ELF-1 (cell line): ENCODE measurements around the gene RPA3.
A peak's percentile ranks its signal among the peaks of the same experiment; 100 is the strongest.

ENCODE experiments used
- DNase-seq: peaks from one replicate; pipeline ENCODE4 v3.0.0-alpha.2; 2016; ENCODE audit warnings: low read depth, low spot score

RPA3 gene

DNA sequence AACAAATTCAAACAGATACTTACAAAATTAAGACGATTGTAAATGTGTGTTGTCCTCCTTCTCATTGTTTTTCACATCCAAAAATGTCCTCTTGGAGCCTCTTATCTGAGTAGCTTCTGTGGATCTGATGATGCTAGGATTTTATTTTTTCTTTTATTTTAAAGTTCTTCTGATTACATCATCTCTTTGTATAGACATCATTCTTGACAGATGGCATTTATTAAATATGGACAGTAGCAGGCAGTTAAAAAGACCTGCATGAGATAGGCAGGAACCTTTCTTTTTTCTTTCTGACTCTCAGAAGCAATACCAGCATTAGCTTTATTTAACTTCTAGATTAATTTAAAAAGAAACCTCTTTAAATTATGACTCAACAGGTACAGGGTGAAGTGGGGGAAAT is at the start of gene RPA3:
TSS of gene RPA3 (minus strand) at position 116 of the 400 bp plus-strand sequence. CDS start 78,189 bp downstream, outside the sequence.
- no peak for DNase-seq

DNA sequence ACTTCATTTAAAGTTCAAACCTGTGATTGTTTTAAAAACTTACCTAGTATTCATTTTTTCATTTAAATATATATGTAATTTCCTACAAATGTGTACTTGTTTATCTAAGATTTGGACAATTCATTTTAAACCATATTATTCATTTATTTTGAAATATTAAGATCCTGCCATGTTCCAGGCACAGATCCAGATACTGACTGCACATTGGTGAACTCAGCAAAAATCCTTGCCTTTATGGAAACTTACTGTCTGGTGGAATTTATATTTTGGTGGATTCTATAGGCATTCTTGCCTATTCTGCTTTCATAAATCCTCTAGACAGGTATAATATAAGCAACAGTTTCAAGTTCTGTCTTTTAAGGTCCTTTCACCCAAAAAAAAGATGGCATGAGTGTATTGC is 48.3 kb upstream of the RPA3 start:
- no peak for DNase-seq

DNA sequence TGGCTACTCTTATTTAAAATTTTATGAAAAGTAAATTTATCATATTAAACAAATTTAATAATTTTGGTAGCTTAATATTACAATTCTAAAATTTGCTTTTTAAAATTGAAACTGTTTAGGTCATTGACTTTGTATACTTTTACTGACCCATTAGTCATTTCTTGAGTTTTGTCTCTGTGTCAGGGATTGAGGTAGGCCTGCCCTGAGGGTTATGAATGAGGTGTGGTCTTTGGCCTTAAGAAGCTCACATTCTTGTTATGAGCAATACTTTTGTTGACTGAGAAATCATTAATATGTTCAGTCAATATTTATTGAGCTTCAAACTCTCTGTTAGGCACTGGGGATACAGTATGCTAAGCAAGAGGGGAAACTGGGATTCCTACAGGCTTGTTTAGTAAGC is 47.0 kb upstream of the RPA3 start:
- no peak for DNase-seq

DNA sequence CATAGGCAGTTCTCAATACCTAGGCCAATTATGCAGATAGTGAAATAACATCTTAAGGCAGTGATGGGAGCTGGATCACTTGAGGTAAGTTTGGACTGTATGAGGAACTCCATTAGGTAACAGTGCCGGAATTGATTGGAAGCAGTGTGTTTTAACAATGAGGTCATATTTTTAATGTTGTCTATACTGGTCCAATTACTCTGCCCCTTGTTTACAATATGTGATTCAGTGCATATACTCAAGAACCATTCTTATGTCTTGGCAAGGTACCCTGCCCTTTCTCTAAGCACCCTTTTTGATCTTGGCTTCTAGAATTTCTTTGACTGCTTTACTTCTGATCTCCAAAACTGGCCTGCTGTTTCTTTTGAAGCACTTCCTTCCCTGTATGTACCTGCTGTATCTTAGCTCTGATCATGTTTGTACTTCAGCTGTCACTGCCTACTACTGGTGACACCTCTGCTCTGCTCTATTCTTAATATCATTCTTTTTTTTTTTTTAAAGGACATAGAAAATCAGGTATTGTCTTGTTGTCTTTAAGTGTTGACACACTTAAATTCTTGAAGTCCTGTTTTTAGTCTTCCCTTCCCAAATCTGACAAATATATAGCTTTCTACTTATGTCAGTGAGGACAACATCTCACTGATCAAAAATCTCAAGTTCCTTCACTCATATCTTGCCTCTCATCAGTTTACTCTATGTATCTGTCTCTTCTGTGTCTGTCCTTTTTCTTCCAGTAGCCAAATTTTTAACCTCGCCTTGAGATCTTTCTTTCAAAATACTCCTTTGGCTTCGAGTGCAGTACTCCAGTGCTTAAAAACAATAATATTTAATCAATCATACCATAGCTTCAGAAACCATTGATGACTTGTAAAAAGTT is 46.4 kb upstream of the RPA3 start:
- no peak for DNase-seq

GRCh38 chr7:7761974-7762779 is 43.8 kb upstream of the RPA3 start:
- DNase-seq, result peak; percentile 10

- DNase-seq, result no peak
Measured at GRCh38 chr7:7761340-7761973, 43.0 kb upstream of the RPA3 start.

- DNase-seq, result peak; percentile 45
Measured at GRCh38 chr7:7757576-7757975, 39.2 kb upstream of the RPA3 start.

DNA sequence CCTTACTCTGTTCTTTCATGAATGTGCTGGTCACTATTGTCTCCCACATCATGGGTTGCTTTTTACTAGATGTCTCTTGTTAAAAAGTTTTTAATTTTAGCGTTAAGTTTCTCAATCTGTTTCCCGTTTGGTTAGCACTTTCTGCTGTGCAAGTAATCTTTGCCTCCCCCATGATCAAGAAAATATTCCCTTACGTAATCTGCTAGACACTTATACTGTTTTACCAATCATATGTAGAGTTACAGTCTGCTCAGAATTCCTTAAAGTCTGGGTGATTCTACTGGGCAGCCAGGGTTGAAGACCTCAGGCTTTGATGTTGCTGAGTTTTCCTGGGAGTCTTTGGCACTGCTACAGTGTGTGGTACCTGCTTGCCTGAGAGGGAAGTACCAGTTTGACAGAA is 38.2 kb upstream of the RPA3 start:
- DNase-seq, result no peak

- no peak for DNase-seq
Measured at GRCh38 chr7:7751243-7752092, 33.1 kb upstream of the RPA3 start.

DNA sequence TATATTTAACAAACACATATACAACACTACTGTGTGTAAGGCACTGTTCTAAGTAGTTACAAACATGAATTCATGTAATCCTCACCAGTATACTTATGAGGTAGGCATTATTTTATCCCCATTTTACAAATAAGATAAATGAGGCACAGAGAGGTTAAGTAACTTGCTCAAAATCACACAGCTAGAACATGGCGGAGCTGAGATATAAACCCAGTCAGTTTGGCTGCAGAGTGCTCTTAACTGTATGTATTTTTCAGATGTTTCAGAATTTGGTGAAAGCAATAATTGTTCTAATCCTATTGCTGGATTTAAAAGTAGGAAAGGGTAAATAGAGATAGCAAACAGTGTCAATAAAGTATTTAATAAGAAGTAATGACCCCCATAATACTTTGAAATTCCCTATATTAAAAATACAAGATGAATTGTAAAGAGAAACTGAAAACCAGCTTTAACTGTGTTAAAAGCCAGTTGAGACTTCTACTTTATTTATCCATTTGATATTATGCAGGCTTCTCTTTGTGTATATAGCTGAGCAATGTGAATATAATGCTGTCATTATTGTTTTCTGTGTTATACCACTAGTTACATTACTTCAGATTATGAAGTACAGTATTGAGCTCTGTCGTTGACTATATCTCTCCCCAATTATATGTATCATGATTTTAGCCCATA is 32.3 kb upstream of the RPA3 start:
- DNase-seq, result no peak

DNA sequence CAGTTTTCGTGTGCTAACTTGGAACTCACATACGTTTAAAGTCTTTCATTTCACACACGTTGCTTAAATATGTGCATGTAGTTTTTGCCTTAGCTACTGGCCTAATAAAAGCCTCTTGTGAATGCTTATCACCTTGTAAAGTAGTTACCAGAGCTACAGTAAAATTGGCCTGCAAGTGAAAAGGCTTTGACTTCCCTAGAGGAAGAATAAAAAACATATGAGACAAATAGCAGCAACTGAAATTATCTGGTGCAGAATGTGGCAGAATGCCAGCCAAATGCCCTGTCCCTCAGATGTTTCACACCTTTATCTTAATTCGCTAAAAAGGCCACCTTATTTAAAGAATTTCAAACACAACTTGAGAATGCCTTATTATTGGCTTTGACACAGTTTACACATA is 28.1 kb upstream of the RPA3 start:
- DNase-seq, result no peak

DNA sequence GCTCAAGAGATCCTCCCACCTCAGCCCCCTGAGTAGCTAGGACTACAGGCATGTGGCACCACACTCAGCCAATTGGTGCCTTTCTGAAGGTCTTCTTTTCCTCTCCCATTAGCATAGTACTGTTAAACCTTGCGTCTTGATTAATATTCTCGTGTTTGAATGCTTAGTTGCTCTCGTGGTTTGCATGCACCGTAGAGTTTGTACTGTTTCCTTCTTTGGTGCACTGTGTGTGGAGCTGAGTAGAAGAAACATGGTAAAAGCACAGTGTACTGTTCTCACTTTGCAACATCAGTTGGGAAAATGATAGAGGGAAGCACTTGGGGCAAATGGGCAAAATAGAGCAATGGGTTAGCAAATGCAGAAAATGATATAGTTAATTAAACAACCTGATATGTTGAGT is 27.6 kb upstream of the RPA3 start:
- no peak for DNase-seq

- DNase-seq, result no peak
Measured at GRCh38 chr7:7745258-7745657, 26.9 kb upstream of the RPA3 start.

GRCh38 chr7:7742223-7742622 is 23.8 kb upstream of the RPA3 start:
- DNase-seq, result peak; percentile 11

DNA sequence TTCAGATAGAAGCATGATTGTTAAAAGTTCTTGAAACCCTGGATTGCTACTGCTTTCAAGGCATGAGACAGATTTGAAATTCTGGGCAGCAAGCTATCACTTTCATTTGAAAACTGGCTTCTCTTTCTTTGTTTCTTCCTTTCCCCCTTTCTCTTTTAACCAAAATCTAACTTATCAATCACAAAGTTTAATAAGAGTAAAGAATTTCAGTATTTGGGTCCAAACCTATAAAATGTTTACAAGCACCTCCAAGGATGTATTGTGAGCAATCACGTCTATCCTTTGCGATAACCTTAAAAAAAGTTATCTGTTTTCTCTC is 21.6 kb upstream of the RPA3 start:
- DNase-seq, result no peak

- DNase-seq, result no peak
Measured at GRCh38 chr7:7739204-7740036, 21.0 kb upstream of the RPA3 start.

GRCh38 chr7:7738622-7739021 is 20.2 kb upstream of the RPA3 start:
- DNase-seq, result no peak

- no peak for DNase-seq
Measured at GRCh38 chr7:7738177-7738576, 19.8 kb upstream of the RPA3 start.

DNA sequence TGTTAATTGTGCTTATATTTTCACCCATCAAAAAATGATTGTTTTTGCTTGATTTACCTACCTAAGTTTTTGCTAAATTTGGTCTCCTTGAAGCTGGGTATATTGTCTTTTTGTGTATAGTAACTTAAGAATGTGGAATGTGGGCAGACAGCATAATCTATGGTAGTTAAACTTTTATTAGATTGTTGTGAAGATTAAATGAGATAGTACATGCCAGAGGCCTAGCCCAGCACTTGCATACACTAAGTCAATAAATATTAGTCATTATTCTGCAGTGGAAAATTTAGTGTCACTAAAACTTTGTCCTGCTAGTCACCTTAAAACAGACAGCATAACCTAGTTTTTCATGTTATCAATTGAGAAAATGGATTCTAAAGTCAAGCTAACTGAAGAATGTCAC is 19.3 kb upstream of the RPA3 start:
- DNase-seq, result no peak

GRCh38 chr7:7736671-7737070 is 18.3 kb upstream of the RPA3 start:
- peak; percentile 74 for DNase-seq
